Measurements from ENCODE around the gene KLK7. TPM values are rescaled to one million over a fixed set of nuclear protein-coding genes. Genes with fewer than 3 reads are reported as not detected.

KLK7 gene
- total and polyA plus RNA-seq, 2 donors (not counting 3 experiments of a cell fraction or from before 2014, with no cell fraction given) = not detected

DNA sequence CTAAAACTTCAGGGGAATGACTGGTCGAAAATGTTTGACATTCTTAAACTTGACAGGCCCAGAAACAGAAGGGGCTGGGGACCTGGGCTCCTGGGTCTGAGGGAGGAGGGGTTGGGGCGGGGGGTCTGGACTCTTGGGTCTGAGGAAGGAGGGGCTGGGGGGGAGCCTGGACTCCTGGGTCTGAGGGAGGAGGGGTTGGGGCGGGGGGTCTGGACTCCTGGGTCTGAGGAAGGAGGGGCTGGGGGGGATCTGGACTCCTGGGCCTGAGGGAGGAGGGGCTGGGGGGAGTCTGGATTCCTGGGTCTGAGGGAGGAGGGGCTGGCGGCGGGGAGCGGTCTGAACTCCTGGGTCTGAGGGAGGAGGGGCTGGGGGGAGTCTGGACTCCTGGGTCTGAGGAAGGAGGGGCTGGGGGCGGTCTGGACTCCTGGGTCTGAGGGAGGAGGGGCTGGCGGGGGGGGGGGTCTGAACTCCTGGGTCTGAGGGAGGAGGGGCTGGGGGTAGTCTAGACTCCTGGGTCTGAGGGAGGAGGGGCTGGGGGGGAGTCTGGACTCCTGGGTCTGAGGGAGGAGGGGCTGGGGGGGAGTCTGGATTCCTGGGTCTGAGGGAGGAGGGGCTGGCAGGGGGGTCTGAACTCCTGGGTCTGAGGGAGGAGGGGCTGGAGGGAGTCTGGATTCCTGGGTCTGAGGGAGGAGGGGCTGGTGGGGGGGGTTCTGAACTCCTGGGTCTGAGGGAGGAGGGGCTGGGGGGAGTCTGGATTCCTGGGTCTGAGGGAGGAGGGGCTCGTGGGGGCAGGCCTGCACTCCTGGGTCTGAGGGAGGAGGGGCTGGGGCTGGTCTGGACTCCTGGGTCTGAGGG is 8.8 kb downstream of the KLK7 start:
- Histone ChIP-seq H3K4me3 (replicated peaks in 1 of 3; ENCODE audit: insufficient read depth in 1 of 3, low read depth in 1 of 3, low read length in 3 of 3) (no peak overlapping the region), H3K9me3 (replicated peaks; ENCODE audit: control insufficient read depth, insufficient read depth, low read length) (no peaks in the 10 kb centered on the region), H3K9me1 (replicated peaks; ENCODE audit: control insufficient read depth, extremely low read depth, insufficient read depth, low read length) (no peaks in the 10 kb centered on the region), H3K9ac (replicated peaks; ENCODE audit: extremely low read depth, insufficient read depth, low read length) (no peak overlapping the region), H3K4me1 (ENCODE audit: control insufficient read depth, extremely low read depth, insufficient read depth, low read length) (no peaks in the 10 kb centered on the region), H2AFZ (ENCODE audit: low read depth, low read length) (no peak overlapping the region), H3K27me3 (ENCODE audit: control insufficient read depth in 2 of 2, insufficient read depth in 2 of 2, low read length in 2 of 2) (no peaks in the 10 kb centered on the region), H3K79me2 (ENCODE audit: control insufficient read depth, insufficient read depth, low read length) (no peaks in the 10 kb centered on the region), H3K4me2 (ENCODE audit: insufficient read depth, low read length) (no peak overlapping the region), H3K36me3 (ENCODE audit: control insufficient read depth in 2 of 2, extremely low read depth in 1 of 2, insufficient read depth in 2 of 2, low read length in 2 of 2) (no peaks in the 10 kb centered on the region), H3K27ac (ENCODE audit: insufficient read depth, low read depth, low read length) (no peak overlapping the region), H4K20me1 (replicated peaks; ENCODE audit: control insufficient read depth, extremely low read depth, insufficient read depth, low read length) (no peaks in the 10 kb centered on the region)
- BruUV-seq (replicated peaks) = no TSS peak
- DNase-seq (ENCODE audit: low read depth, low spot score) = no peak
- no peak for FAIRE-seq
- dilution Hi-C loops (cut with MboI; ENCODE audit: extremely low pct_ligation_motif_present, low sequenced_read_pairs) (no loop called here), intact Hi-C loops (cut with micrococcal nuclease) (no loop called here)
- CTCF ChIA-PET = no interaction called here
- TF ChIP-seq, protein P1, sequence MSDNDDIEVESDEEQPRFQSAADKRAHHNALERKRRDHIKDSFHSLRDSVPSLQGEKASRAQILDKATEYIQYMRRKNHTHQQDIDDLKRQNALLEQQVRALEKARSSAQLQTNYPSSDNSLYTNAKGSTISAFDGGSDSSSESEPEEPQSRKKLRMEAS (IDR thresholded peaks at IDR 0.05; ENCODE audit: insufficient read depth, insufficient read length) = no peak
- TF ChIP-seq CTCF (IDR thresholded peaks at IDR 0.05; ENCODE audit: extremely low read depth in 1 of 2, insufficient read depth in 1 of 2, low read depth in 1 of 2, low read length in 2 of 2) (no peak), POLR2AphosphoS5 (IDR thresholded peaks at IDR 0.05; ENCODE audit: insufficient read depth, low read depth, low read length) (no peak), POLR2A (IDR thresholded peaks at IDR 0.05; ENCODE audit: low read depth, low read length) (no peak), JUN (IDR thresholded peaks at IDR 0.05; ENCODE audit: borderline replicate concordance, insufficient read depth, insufficient read length, low read depth) (no peak), EZH2 (IDR thresholded peaks at IDR 0.05; ENCODE audit: borderline replicate concordance, low read depth, low read length, severe bottlenecking) (no peak), MYC (IDR thresholded peaks at IDR 0.05; ENCODE audit: low read depth, low read length) (no peak), FOS (IDR thresholded peaks at IDR 0.05; ENCODE audit: borderline replicate concordance, insufficient read depth, low read length) (no peak), GATA2 (IDR thresholded peaks at IDR 0.05; ENCODE audit: insufficient read depth, insufficient read length, low read depth, low read length) (no peak)
- POLR2A ChIA-PET = no interaction called here

Measured in endothelial cell of umbilical vein (primary cell).